PC-3 (cell line): ENCODE data around the gene ESYT2. TPM values are rescaled to one million over a fixed set of nuclear protein-coding genes. Genes with fewer than 3 reads are reported as not detected.
A peak's percentile ranks its signal among the peaks of the same experiment; 100 is the strongest.

Experiments used
- ATAC-seq: fragments of 200-7000 bp; cut with Tn5 transposase; 2 replicates; pipeline ENCODE4 v1.9.1; 2020; ENCODE audit warnings: mild to moderate bottlenecking, moderate library complexity
- BruUV-seq: library from RNA; stranded (reverse); fragments of 400-500 nt; replicated peaks from 2 replicates; lab custom pipeline; 2021; lab: Mats Ljungman, UMichigan
- CTCF ChIA-PET: fragments of 300-600 bp; sonication (Branson Sonifier 250); formaldehyde crosslinking; loops from one replicate; lab custom pipeline; 2022; ENCODE audit warnings: antibody characterized with exemption; lab: Charles Lee
- POLR2A ChIA-PET: fragments of 300-600 bp; sonication (Branson Sonifier 250); formaldehyde crosslinking; loops from one replicate; lab custom pipeline; 2022; ENCODE audit warnings: antibody characterized with exemption; ENCODE audit not compliant: unreplicated experiment; lab: Charles Lee
- DNase-seq: peaks from one replicate; pipeline ENCODE4 v3.0.0-alpha.2; 2015
- H2AFZ ChIP-seq: fragments of 300-600 bp; sonication (generic); 2 replicates; pipeline ENCODE4 v1.6.0; 2016; ENCODE audit warnings: antibody characterized with exemption, low read length
- H3F3A ChIP-seq: fragments of 300-600 bp; sonication (generic); one replicate; pipeline ENCODE4 v1.6.0; 2017; ENCODE audit warnings: antibody characterized with exemption, low read length, control low read depth, mild to moderate bottlenecking; ENCODE audit not compliant: unreplicated experiment
- H3K27ac ChIP-seq: fragments of 300-600 bp; sonication (generic); 2 replicates; pipeline ENCODE4 v1.5.1; 2016; ENCODE audit warnings: mild to moderate bottlenecking, low read length
- H3K27me3 ChIP-seq: fragments of 300-600 bp; sonication (generic); 2 replicates; pipeline ENCODE4 v1.6.1; 2016; ENCODE audit warnings: low read length, mixed read lengths
- H3K36me3 ChIP-seq: fragments of 300-600 bp; sonication (generic); 2 replicates; pipeline ENCODE4 v1.6.1; 2016; ENCODE audit warnings: low read depth, mixed run types, low read length, mixed read lengths
- H3K4me1 ChIP-seq: fragments of 300-600 bp; sonication (generic); 2 replicates; pipeline ENCODE4 v1.5.1; 2016; ENCODE audit warnings: low read length; ENCODE audit not compliant: insufficient read depth
- H3K4me2 ChIP-seq: fragments of 300-600 bp; sonication (generic); 2 replicates; pipeline ENCODE4 v1.6.0; 2016; ENCODE audit warnings: low read length
- H3K4me3 ChIP-seq: fragments of 300-600 bp; sonication (generic); 2 replicates; pipeline ENCODE4 v1.5.1; 2016; ENCODE audit warnings: mild to moderate bottlenecking, low read length, mixed read lengths
- H3K79me2 ChIP-seq: fragments of 300-600 bp; sonication (generic); 2 replicates; pipeline ENCODE4 v1.6.1; 2017; ENCODE audit warnings: low read length, mixed read lengths
- H3K9ac ChIP-seq: fragments of 300-600 bp; sonication (generic); 2 replicates; pipeline ENCODE4 v1.6.0; 2016; ENCODE audit warnings: mild to moderate bottlenecking, low read length
- H3K9me2 ChIP-seq: fragments of 300-600 bp; sonication (generic); replicated peaks from 2 replicates; pipeline ENCODE4 v1.6.1; 2016; ENCODE audit warnings: mixed run types, low read length, mixed read lengths
- H3K9me3 ChIP-seq: fragments of 300-600 bp; sonication (generic); 2 replicates; pipeline ENCODE4 v1.6.1; 2016; ENCODE audit warnings: low read length, mixed read lengths
- H4K20me1 ChIP-seq: fragments of 300-600 bp; sonication (generic); 2 replicates; pipeline ENCODE4 v1.6.1; 2016; ENCODE audit warnings: low read length, mixed read lengths
- EZH2 ChIP-seq: fragments of 300-600 bp; sonication (generic); IDR thresholded peaks from one replicate; pipeline ENCODE4 v1.6.1; 2017; ENCODE audit warnings: antibody characterized with exemption, mild to moderate bottlenecking, low read length; ENCODE audit not compliant: unreplicated experiment
- EZH2phosphoT487 ChIP-seq: fragments of 300-600 bp; sonication (generic); IDR thresholded peaks from 2 replicates; pipeline ENCODE4 v1.6.1; 2018; ENCODE audit warnings: mild to moderate bottlenecking, antibody characterized with exemption, low read length, borderline replicate concordance
- intact Hi-C: fragments of 100-400 bp; cut with micrococcal nuclease; formaldehyde crosslinking; loops from 2 replicates; pipeline ENCODE4 v1.9.0; 2023
- total RNA-seq: library from RNA; depleted of rRNA; stranded (reverse); fragments of >200 nt; gene quantifications from 2 replicates; pipeline ENCODE4 v1.2.3, GENCODE V29; 2014
- TF ChIP-seq, protein P1 (sequence below): fragments of 300-600 bp; sonication (generic); conservative IDR thresholded peaks from 2 replicates; pipeline ENCODE4 v1.5.1; 2017; ENCODE audit warnings: antibody characterized with exemption, low read depth, mild to moderate bottlenecking, low read length

ESYT2 gene
- total RNA-seq, 1 experiment from 2014 or later, result 76.1 TPM

DNA sequence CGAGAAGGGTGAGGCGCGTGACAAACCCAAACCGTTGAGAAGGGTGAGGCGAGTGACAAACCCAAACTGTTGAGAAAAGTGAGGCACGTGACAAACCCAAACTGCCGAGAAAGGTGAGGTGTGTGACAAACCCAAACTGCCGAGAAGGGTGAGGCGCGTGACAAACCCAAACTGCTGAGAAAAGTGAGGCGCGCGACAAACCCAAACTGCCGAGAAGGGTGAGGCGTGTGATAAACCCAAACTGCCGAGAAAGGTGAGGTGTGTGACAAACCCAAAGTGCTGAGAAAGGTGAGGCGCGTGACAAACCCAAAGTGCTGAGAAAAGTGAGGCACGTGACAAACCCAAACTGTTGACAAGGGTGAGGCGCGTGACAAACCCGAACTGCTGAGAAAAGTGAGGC lies 25.0 kb downstream of the ESYT2 start:
- TF ChIP-seq, protein P1, sequence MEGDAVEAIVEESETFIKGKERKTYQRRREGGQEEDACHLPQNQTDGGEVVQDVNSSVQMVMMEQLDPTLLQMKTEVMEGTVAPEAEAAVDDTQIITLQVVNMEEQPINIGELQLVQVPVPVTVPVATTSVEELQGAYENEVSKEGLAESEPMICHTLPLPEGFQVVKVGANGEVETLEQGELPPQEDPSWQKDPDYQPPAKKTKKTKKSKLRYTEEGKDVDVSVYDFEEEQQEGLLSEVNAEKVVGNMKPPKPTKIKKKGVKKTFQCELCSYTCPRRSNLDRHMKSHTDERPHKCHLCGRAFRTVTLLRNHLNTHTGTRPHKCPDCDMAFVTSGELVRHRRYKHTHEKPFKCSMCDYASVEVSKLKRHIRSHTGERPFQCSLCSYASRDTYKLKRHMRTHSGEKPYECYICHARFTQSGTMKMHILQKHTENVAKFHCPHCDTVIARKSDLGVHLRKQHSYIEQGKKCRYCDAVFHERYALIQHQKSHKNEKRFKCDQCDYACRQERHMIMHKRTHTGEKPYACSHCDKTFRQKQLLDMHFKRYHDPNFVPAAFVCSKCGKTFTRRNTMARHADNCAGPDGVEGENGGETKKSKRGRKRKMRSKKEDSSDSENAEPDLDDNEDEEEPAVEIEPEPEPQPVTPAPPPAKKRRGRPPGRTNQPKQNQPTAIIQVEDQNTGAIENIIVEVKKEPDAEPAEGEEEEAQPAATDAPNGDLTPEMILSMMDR, result no peak
- no peak for TF ChIP-seq EZH2
- TF ChIP-seq EZH2phosphoT487, result no peak
- Histone ChIP-seq H3F3A (no peaks in the 10 kb centered on the region), H2AFZ (no peak overlapping the region), H3K4me2 (no peak overlapping the region), H4K20me1 (no peaks in the 10 kb centered on the region), H3K9ac (no peak overlapping the region), H3K36me3 (peaks cover 15% of the 10 kb centered on the region), H3K27ac (no peak overlapping the region), H3K4me1 (peaks cover 19% of the 10 kb centered on the region), H3K9me2 (no peaks in the 10 kb centered on the region), H3K4me3 (no peak overlapping the region), H3K9me3 (no peaks in the 10 kb centered on the region), H3K27me3 (no peaks in the 10 kb centered on the region), H3K79me2 (peaks cover 86% of the 10 kb centered on the region)
- DNase-seq (no peak), ATAC-seq (no peak)
- ChIA-PET CTCF (no interaction called here), POLR2A (no interaction called here)
- no TSS peak for BruUV-seq
- intact Hi-C loops, result no loop called here

DNA sequence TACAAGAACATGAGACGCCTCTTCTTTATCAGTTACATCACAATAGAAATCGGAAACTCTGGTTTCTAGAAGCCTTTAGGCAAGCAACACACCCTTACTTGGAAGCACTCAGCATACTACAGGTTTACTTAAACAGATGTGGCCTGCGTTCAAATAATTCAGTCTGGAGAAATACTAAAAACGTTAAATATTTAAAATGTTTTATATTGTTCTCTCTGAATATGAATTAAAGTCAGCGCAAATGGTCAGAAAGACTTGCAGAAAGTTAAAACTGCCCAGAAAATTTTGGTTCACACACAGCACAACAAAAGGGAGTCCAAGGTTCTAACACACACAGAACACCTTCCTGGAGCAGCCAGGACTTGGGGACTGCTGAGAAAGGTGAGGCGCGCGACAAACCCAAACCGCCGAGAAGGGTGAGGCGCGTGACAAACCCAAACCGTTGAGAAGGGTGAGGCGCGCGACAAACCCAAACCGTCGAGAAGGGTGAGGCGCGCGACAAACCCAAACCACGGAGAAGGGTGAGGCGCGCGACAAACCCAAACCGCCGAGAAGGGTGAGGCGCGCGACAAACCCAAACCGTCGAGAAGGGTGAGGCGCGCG lies 25.8 kb downstream of the ESYT2 start:
- H3K4me3 ChIP-seq, result 0 out of 2 replicates have a peak overlapping the region, but pooled peaks have one; percentile 28
- ChIA-PET POLR2A (interaction anchor here (0.6 kb wide), 2 partner anchors 25 to 61 kb away, joined by 3 to 10 read pairs; no protein-coding TSS in a partner anchor), CTCF (no interaction called here)
- TF ChIP-seq, protein P1, result no peak
- TF ChIP-seq EZH2phosphoT487 (no peak), EZH2 (no peak)
- no peak overlapping the region for H2AFZ ChIP-seq
- peak overlapping the region; percentile 67 for H3K27ac ChIP-seq
- 0 out of 2 replicates have a peak overlapping the region, but pooled peaks have one; percentile 2 for H3K9ac ChIP-seq
- no peaks in the 10 kb centered on the region for H3K9me2 ChIP-seq
- H3K27me3 ChIP-seq, result no peaks in the 10 kb centered on the region
- no peaks in the 10 kb centered on the region for H4K20me1 ChIP-seq
- BruUV-seq, result no TSS peak
- intact Hi-C loops, result loop anchor here (2.0 kb wide), 1 partner anchor 15 kb away; no protein-coding TSS in a partner anchor
- peak; percentile 36 for DNase-seq
- H3F3A ChIP-seq, result no peaks in the 10 kb centered on the region
- H3K4me2 ChIP-seq, result peak overlapping the region; percentile 73
- no peaks in the 10 kb centered on the region for H3K9me3 ChIP-seq
- peaks cover 15% of the 10 kb centered on the region for H3K36me3 ChIP-seq
- peak; percentile 35 for ATAC-seq
- H3K4me1 ChIP-seq, result peaks cover 19% of the 10 kb centered on the region
- peaks cover 88% of the 10 kb centered on the region for H3K79me2 ChIP-seq
